GM19467 (cell line): ENCODE data around the gene SUCO.

ENCODE experiments used
- ATAC-seq: cut with Tn5 transposase; IDR thresholded peaks from one replicate; pipeline ENCODE4 v1.9.1; 2021; ENCODE audit warnings: mild to moderate bottlenecking, moderate library complexity; ENCODE audit not compliant: unreplicated experiment

The SUCO gene

GRCh38 chr1:172514108-172514507 is 18.8 kb upstream of the SUCO start:
- ATAC-seq: no peak

GRCh38 chr1:172515436-172515835 is 17.5 kb upstream of the SUCO start:
- ATAC-seq: no peak

GRCh38 chr1:172515927-172516326 is 17.0 kb upstream of the SUCO start:
- no peak for ATAC-seq

- no peak for ATAC-seq
These were observed 15.9 kb upstream of the SUCO start for GRCh38 chr1:172517081-172517480.

- ATAC-seq: no peak
These were observed 15.4 kb upstream of the SUCO start for GRCh38 chr1:172517545-172517944.

GRCh38 chr1:172529304-172529703 is 3.6 kb upstream of the SUCO start:
- no peak for ATAC-seq

- no peak for ATAC-seq
These were observed 3.0 kb upstream of the SUCO start for GRCh38 chr1:172530000-172530399.

GRCh38 chr1:172531412-172532182 is 1.4 kb upstream of the SUCO start:
- ATAC-seq: no peak

- peak; percentile 64 for ATAC-seq
These were observed 709 bp upstream of the SUCO start for GRCh38 chr1:172532183-172532699.

GRCh38 chr1:172533513-172534151 is 682 bp downstream of the SUCO start:
- ATAC-seq: no peak

GRCh38 chr1:172536256-172536655 is 3.3 kb downstream of the SUCO start:
- no peak for ATAC-seq

- no peak for ATAC-seq
These were observed 4.4 kb downstream of the SUCO start for GRCh38 chr1:172537366-172537765.

GRCh38 chr1:172537827-172538391 is 5.0 kb downstream of the SUCO start:
- no peak for ATAC-seq

- ATAC-seq: no peak
These were observed 7.7 kb downstream of the SUCO start for GRCh38 chr1:172540635-172541034.

- no peak for ATAC-seq
These were observed 11.6 kb downstream of the SUCO start for GRCh38 chr1:172544481-172545104.

GRCh38 chr1:172545396-172546004 is 12.6 kb downstream of the SUCO start:
- peak; percentile 66 for ATAC-seq

GRCh38 chr1:172547071-172547470 is 14.1 kb downstream of the SUCO start:
- no peak for ATAC-seq

- no peak for ATAC-seq
These were observed 16.8 kb downstream of the SUCO start for GRCh38 chr1:172549621-172550280.

- ATAC-seq: no peak
These were observed 18.3 kb downstream of the SUCO start for GRCh38 chr1:172551279-172551678.

GRCh38 chr1:172554915-172555314 is 22.0 kb downstream of the SUCO start:
- no peak for ATAC-seq

- no peak for ATAC-seq
These were observed 23.5 kb downstream of the SUCO start for GRCh38 chr1:172556461-172556860.
